ENCODE measurements around the gene NOXRED1.

NOXRED1 gene

GRCh38 chr14:77377502-77377844, 45.9 kb downstream of the NOXRED1 start:
- Mint-ChIP-seq H3K27me3 (no peaks in the 10 kb centered on the region), H3K36me3 (peaks cover 14 to 29% of the 10 kb centered on the region in 2 donors), H3K27ac (no peak overlapping the region), H3K9me3 (peaks cover 0 to 5% of the 10 kb centered on the region in 2 donors), H3K4me1 (peaks cover 28 to 33% of the 10 kb centered on the region in 2 donors), H3K4me3 (no peak overlapping the region)
- DNase-seq (no peak), ATAC-seq (replicated peaks) (peak; percentile 0 to 3)

- Mint-ChIP-seq H3K36me3 (peaks cover 14 to 29% of the 10 kb centered on the region in 2 donors), H3K4me1 (peaks cover 29 to 37% of the 10 kb centered on the region in 2 donors), H3K27ac (peak within 1 kb of the TSS; percentile 98), H3K27me3 (no peaks in the 10 kb centered on the region), H3K4me3 (peak within 1 kb of the TSS in 1 of 2 donors; percentile 96), H3K9me3 (peaks cover 0 to 5% of the 10 kb centered on the region in 2 donors)
- DNase-seq: peak; percentile 84
- ATAC-seq (replicated peaks): peak; percentile 86 to 87
Observed at GRCh38 chr14:77376771-77377501, 46.4 kb downstream of the NOXRED1 start, which contains the start of the genes SAMD15 and TMED8. SAMD15 (plus strand) TSS chr14:77377379; CDS start chr14:77377419, 40 bp downstream. TMED8 (minus strand) TSS chr14:77377094; CDS start chr14:77377053, 41 bp downstream.

GRCh38 chr14:77375973-77376770, 47.2 kb downstream of the NOXRED1 start:
- DNase-seq (peak; percentile 8), ATAC-seq (replicated peaks) (peak; percentile 15 to 20)
- H3K36me3 Mint-ChIP-seq: peaks cover 14 to 29% of the 10 kb centered on the region in 2 donors
- peak overlapping the region; percentile 98 for H3K27ac Mint-ChIP-seq
- H3K9me3 Mint-ChIP-seq: peaks cover 0 to 5% of the 10 kb centered on the region in 2 donors
- no peaks in the 10 kb centered on the region for H3K27me3 Mint-ChIP-seq
- H3K4me1 Mint-ChIP-seq: peaks cover 32 to 45% of the 10 kb centered on the region in 2 donors
- H3K4me3 Mint-ChIP-seq: peak overlapping the region in 1 of 2 donors; percentile 96

- H3K4me3 Mint-ChIP-seq: peak overlapping the region in 1 of 2 donors; percentile 96
- H3K27ac Mint-ChIP-seq: peak overlapping the region; percentile 98
- H3K27me3 Mint-ChIP-seq: no peaks in the 10 kb centered on the region
- peaks cover 30 to 53% of the 10 kb centered on the region in 2 donors for H3K4me1 Mint-ChIP-seq
- peaks cover 0 to 5% of the 10 kb centered on the region in 2 donors for H3K9me3 Mint-ChIP-seq
- ATAC-seq (replicated peaks): peak; percentile 14 to 24
- peaks cover 14 to 24% of the 10 kb centered on the region in 2 donors for H3K36me3 Mint-ChIP-seq
- DNase-seq: peak; percentile 8
Observed at GRCh38 chr14:77375164-77375950, 48.0 kb downstream of the NOXRED1 start.

DNA sequence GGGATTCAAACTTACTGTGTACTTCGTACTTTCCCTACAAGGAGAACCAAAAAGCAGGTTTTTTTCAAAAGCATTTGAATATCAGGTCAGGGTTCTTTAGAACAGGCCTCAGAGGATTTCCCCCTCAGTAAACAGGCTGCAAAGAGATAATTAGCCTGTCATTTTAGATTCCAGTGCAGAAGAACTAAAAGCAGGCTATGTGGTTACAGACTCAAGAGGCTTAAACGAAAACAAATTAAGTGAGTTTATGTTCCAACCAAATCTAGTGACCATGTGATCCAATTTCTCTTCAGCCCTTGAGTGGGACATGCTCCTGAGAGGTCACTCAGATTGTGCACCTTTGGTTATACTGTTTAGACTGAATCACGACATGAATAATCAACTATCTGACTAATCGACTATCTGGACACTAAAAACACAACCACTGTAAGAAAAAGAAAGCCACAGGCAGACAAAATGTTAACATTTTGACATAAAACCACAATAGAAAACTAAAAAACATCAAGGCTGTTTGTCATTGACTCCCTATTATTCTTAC, 51.0 kb downstream of the NOXRED1 start:
- peak overlapping the region; percentile 65 to 67 for H3K4me3 Mint-ChIP-seq
- H3K4me1 Mint-ChIP-seq: peaks cover 38 to 71% of the 10 kb centered on the region in 2 donors
- ATAC-seq (replicated peaks): peak; percentile 65 to 68
- peak overlapping the region; percentile 62 for H3K27ac Mint-ChIP-seq
- peaks cover 0 to 5% of the 10 kb centered on the region in 2 donors for H3K9me3 Mint-ChIP-seq
- peak; percentile 40 for DNase-seq
- H3K36me3 Mint-ChIP-seq: peaks cover 21 to 28% of the 10 kb centered on the region in 2 donors
- no peaks in the 10 kb centered on the region for H3K27me3 Mint-ChIP-seq

- DNase-seq (no peak), ATAC-seq (replicated peaks) (no peak)
- Mint-ChIP-seq H3K27me3 (no peaks in the 10 kb centered on the region), H3K9me3 (peaks cover 0 to 3% of the 10 kb centered on the region in 2 donors), H3K4me3 (no peak overlapping the region), H3K4me1 (peaks cover 41 to 80% of the 10 kb centered on the region in 2 donors), H3K27ac (peak overlapping the region; percentile 72), H3K36me3 (peaks cover 24 to 27% of the 10 kb centered on the region in 2 donors)
Observed at GRCh38 chr14:77369285-77369684, 54.0 kb downstream of the NOXRED1 start.

DNA sequence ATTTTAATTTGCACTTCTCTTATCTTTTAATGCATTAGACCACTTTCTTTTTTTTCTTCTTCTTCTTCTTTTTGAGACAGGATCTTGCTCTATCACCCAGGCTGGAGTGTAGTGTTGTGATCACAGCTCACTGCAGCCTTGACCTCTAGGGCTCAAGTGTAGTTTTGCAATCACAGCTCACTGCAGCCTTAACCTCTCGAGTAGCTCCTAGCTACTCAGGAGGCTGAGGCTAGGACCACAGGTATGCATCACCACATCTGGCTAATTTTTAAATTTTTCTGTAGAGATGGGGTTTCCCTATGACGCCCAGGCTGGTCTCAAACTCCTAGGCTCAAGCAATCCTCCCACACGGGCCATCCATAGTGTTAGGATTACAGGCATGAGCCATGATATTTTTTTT, 59.2 kb downstream of the NOXRED1 start:
- Mint-ChIP-seq H3K27ac (no peak overlapping the region), H3K4me1 (peaks cover 46 to 71% of the 10 kb centered on the region in 2 donors), H3K36me3 (peaks cover 25 to 33% of the 10 kb centered on the region in 2 donors), H3K9me3 (peaks cover 0 to 1% of the 10 kb centered on the region in 2 donors), H3K27me3 (no peaks in the 10 kb centered on the region), H3K4me3 (no peak overlapping the region)
- DNase-seq (no peak), ATAC-seq (replicated peaks) (peak; percentile 33 to 58)

DNA sequence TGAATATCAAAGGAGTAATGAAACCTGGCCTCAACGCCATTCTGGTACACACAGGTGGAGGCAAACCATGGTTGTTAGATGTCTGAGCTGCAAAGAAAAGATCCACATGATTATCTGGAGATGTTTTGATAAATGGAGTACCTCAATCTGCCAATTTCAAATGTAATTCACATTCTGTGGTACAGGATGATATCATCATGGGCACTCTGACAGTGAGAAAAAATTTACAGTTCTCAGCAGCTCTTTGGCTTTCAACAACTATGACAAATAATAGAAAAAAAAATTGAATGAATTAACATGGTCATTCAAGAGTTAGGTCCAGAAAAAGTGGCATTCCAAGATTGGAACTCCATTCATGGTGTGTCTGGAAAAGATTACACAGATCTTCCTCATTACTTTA, 63.7 kb downstream of the NOXRED1 start:
- no peak for ATAC-seq (replicated peaks)
- H3K36me3 Mint-ChIP-seq: peaks cover 14 to 24% of the 10 kb centered on the region in 2 donors
- peaks cover 0 to 1% of the 10 kb centered on the region in 2 donors for H3K9me3 Mint-ChIP-seq
- no peak for DNase-seq
- peaks cover 31 to 51% of the 10 kb centered on the region in 2 donors for H3K4me1 Mint-ChIP-seq
- no peaks in the 10 kb centered on the region for H3K27me3 Mint-ChIP-seq
- no peak overlapping the region for H3K4me3 Mint-ChIP-seq
- H3K27ac Mint-ChIP-seq: no peak overlapping the region

GRCh38 chr14:77356899-77357298, 66.4 kb downstream of the NOXRED1 start:
- Mint-ChIP-seq H3K9me3 (no peaks in the 10 kb centered on the region), H3K4me1 (peaks cover 18 to 39% of the 10 kb centered on the region in 2 donors), H3K27ac (no peak overlapping the region), H3K27me3 (no peaks in the 10 kb centered on the region), H3K36me3 (peaks cover 8 to 21% of the 10 kb centered on the region in 2 donors), H3K4me3 (no peak overlapping the region)
- DNase-seq (no peak), ATAC-seq (replicated peaks) (no peak)

DNA sequence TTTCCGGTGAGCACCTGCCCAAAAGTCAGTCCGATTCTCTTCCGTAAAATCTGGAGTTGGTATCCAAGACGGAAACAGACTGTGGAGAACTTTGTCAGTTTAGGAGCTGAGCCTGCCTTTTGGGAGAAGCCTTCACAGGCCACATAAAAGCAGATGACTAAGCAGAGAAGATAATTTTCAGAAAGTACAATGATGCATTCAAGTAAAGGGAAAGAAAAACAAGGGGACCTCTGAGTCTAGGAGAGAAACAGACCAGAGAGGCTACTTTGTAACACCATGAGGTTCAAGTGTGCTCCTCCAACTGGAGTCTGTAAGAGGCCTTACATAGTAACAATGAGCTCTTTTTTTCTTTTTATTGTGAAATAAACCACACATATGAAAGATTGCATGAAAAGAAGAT, 67.5 kb downstream of the NOXRED1 start:
- H3K27me3 Mint-ChIP-seq: no peaks in the 10 kb centered on the region
- H3K9me3 Mint-ChIP-seq: no peaks in the 10 kb centered on the region
- no peak for DNase-seq
- H3K27ac Mint-ChIP-seq: no peak overlapping the region
- no peak for ATAC-seq (replicated peaks)
- H3K36me3 Mint-ChIP-seq: peaks cover 6 to 13% of the 10 kb centered on the region in 2 donors
- H3K4me1 Mint-ChIP-seq: peaks cover 15 to 28% of the 10 kb centered on the region in 2 donors
- H3K4me3 Mint-ChIP-seq: no peak overlapping the region

DNA sequence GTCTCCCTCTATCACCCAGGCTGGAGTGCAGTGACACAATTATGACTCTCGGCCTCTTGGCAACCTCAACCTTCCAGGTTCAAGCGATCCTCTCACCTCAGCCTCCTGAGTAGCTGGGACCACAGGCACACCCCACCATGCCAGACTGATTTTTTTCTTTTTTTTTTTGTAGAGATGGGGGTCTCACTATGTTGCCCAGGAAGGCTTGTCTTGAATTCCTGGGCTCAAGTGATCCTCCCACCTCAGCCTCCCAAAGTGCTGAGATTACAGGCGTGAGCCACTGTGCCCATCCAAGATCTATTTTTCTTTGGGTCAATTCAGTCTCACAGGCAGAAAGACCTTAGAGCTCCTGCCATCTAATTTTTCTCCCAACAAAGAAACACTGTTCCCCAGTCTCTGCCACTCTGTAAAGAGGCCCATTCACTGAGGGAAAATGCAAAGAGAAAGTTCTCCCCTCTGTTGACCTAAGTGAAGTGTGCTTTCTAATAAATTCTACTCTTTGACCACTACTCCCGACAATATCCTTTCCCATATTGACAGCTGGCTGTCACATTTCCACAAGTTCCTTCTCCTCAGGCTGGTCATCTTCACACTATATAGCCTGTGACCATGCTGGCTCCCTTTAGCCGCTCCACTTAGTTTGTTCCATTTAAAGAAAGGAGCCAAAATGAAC, 69.7 kb downstream of the NOXRED1 start:
- peaks cover 19 to 20% of the 10 kb centered on the region in 2 donors for H3K36me3 Mint-ChIP-seq
- no peaks in the 10 kb centered on the region for H3K27me3 Mint-ChIP-seq
- H3K4me3 Mint-ChIP-seq: no peak overlapping the region
- peaks cover 0 to 1% of the 10 kb centered on the region in 2 donors for H3K9me3 Mint-ChIP-seq
- ATAC-seq (replicated peaks): no peak
- H3K4me1 Mint-ChIP-seq: peaks cover 17 to 34% of the 10 kb centered on the region in 2 donors
- DNase-seq: no peak
- H3K27ac Mint-ChIP-seq: peak overlapping the region; percentile 15

DNA sequence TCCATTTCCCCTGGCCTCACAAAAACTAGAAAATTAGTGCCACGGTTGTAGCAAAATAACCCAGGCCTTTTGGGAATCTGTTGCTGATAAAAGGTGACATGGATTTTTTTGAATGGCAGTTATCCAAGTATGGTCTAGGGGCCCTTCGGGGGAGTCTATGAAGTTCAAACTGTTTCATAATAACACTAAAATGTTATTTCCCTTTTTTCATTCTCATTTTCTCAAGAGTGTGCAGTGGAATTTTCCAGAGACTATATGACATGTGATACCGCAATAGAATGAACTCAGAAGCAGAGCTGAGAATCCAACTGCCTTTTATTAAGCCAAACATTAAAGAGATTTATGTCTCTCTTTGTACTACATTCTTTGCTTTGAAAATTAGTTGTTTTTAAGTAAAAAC, 75.6 kb downstream of the NOXRED1 start:
- H3K9me3 Mint-ChIP-seq: peaks cover 0 to 1% of the 10 kb centered on the region in 2 donors
- peak overlapping the region in 1 of 2 donors; percentile 44 for H3K4me3 Mint-ChIP-seq
- H3K36me3 Mint-ChIP-seq: peaks cover 44 to 46% of the 10 kb centered on the region in 2 donors
- DNase-seq (no peak), ATAC-seq (replicated peaks) (peak; percentile 95)
- H3K4me1 Mint-ChIP-seq: peaks cover 19 to 25% of the 10 kb centered on the region in 2 donors
- H3K27me3 Mint-ChIP-seq: no peaks in the 10 kb centered on the region
- peak overlapping the region; percentile 84 for H3K27ac Mint-ChIP-seq

- H3K9me3 Mint-ChIP-seq: peaks cover 0 to 1% of the 10 kb centered on the region in 2 donors
- no peak overlapping the region for H3K4me3 Mint-ChIP-seq
- no peak overlapping the region for H3K27ac Mint-ChIP-seq
- ATAC-seq (replicated peaks) (no peak), DNase-seq (no peak)
- peaks cover 19 to 25% of the 10 kb centered on the region in 2 donors for H3K4me1 Mint-ChIP-seq
- H3K36me3 Mint-ChIP-seq: peaks cover 47 to 57% of the 10 kb centered on the region in 2 donors
- H3K27me3 Mint-ChIP-seq: no peaks in the 10 kb centered on the region
Observed at GRCh38 chr14:77346495-77346894, 76.8 kb downstream of the NOXRED1 start.
